ENCODE results near the gene ASTN2.

DNA sequence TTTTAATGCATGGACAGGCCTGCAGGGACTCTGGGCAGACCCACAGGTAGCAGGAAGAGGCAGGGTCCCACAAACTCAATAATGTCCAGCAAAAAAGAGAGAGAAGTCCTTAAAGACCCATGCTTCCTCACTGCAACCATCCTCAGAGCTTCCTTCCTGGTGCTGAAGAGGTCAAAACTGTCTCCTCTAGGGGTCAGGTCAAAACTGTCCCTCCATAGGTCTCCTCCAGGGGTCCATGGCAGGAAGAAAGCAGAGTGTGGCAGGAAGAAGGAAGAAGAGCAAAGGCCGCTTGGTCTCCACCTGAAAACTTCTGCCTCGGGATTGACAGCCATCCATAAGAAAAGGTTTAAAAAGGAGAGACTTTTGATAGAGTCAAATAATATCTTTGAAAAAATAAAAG is 989.6 kb downstream of the ASTN2 start:
- TF ChIP-seq POLR2AphosphoS5 (IDR thresholded peaks at IDR 0.05; ENCODE audit: low read depth, low read length) (no peak), TAF1 (IDR thresholded peaks at IDR 0.05; ENCODE audit: borderline replicate concordance, insufficient read depth, low read length) (no peak)

All from PFSK-1 (cell line).